ENCODE measurements around the gene GABRP.
"Not testable (repeated sequence)": the region's sequence is repeated elsewhere in the genome, so short reads cannot be mapped to it uniquely, and the experiment has no call there.

GABRP gene
- 0 reads per million in 4 experiments for total RNA-seq

DNA sequence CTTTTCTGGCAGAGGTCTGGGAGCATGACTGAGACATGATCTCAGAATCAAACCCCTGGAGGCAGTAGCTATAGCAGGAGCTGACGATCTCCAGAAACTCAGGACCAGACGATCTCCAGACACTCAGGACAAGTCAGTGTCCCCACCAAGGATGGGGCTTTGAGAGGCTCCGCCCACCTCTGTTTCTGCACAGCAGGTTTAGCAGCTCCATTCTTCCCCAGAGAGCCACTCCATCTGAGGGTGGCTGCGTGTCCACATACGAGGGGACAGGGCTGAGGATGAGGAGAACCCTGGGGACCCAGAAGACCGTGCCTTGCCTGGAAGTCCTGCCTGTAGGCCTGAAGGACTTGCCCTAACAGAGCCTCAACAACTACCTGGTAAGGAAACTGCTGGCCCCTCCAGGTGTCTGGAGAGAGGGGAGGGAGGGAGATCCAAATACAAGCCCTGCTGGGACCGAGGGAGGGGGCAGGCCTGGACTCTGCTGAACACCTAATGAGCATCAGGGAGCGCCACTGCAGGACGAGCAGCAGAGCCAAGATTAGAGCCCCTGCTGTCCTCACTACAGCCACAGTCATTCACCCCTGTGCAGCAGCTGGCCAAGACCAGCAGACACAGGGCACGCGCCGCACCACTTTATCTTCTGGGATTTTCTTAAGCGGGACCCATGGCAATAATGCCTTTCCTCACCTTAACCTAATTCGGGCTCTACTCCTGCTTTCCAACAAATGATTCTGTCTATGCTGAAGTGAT lies at the start of gene GABRP:
GABRP (plus strand) TSS at position 228 of the 750 bp plus-strand sequence. CDS start 4,891 bp downstream, outside the sequence.
- no peak for DNase-seq

DNA sequence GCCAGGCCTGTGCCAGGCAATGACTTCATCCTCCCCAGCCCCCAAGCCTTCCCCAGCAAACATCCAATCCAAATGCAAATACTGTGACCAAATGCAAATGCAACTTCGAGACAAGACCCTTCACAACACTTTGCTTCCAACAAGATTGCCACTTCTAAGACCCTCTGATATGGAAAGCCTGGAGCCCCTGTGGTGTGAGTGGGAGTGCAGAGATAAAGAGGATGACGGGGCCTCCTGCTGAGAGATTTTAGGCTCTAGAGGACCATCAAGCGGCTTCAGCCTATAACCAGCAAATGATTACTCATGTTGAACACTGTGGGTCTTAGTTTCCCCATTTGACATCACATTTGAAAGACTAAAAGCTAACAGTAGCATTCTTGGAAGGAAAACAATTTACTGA lies 46.6 kb upstream of the GABRP start:
- DNase-seq: no peak

GRCh38 chr5:170737591-170737990 lies 45.9 kb upstream of the GABRP start:
- no peak for DNase-seq

DNA sequence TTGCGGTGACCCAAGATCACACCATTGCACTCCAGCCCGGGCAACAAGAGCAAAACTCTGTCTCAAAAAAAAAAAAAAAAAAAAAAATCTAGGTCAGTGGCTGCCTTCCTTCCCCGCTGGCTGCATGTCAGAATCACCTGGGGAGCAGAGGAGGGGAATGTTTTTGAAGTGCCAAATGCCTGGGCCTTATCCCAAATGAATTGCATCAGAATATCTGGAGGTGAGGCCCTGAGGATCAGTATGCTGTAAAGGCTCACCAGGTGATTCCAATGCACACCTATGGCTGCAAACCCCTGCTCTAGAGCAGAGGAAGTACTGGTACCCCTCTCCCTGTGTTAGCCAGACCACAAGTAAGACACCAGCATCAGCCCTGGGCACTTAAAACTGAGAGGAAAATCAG lies 44.7 kb upstream of the GABRP start:
- no peak for DNase-seq

DNA sequence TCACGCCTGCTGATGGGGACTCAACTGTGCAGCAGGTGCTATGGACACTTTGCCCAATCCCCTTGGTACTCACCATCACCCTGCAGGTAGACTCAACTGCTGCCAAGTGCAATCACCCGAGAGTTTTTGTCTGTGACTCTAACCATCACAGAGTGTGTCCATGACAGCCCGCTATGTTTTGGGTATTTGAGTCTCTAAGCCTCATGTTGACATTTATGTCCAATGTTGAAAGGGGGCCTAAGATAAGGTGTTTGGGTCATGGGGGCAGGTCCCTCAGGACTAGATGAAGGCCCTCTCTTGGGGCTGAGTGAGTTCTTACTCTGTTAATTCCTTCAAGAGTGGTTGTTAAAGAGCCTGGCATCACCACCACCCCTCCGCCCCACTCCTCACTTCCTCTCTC lies 44.1 kb upstream of the GABRP start:
- DNase-seq: no peak

GRCh38 chr5:170740551-170741205 lies 42.8 kb upstream of the GABRP start:
- DNase-seq: no peak

DNA sequence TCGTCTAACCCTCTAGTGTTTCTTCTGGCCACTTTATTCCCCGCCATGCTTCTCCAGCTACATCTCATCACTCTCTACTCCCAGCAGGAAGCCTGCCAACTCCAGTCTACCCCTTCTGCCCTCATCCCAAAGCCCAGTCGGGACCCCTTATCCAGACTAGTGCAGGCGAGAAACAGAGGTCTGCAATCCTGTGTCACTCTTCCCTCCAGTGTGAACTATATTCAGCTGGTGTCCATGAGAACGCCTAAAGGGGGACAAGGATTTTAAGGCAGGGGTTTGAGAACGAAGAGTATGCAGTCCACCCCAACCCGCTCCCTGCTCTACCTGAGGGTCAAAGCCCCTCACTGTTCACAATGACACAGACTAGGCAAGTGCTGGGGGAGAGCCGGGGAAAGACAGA lies 41.7 kb upstream of the GABRP start:
- DNase-seq: no peak

GRCh38 chr5:170743876-170744212 lies 39.7 kb upstream of the GABRP start:
- DNase-seq: no peak

- DNase-seq: no peak
Observed at GRCh38 chr5:170745481-170746071, 37.9 kb upstream of the GABRP start.

GRCh38 chr5:170746075-170746960 lies 37.2 kb upstream of the GABRP start:
- DNase-seq: no peak

DNA sequence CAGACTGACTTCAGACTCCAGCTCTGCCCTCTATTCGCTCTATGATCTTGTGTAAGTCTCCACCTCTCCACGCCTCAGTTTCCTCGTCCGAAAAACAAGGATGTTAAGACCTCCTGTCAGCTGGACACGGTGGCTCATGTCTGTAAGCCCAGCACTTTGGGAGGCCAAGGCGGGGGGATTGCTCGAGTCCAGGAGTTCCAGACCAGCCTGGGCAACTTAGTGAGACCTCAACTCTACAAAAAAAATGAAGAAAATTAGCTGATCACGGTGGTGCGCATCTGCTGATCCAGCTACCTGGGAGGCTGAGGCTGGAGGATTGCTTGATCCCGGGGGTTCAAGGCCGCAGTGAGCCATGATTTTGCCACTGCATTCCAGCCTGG lies 36.6 kb upstream of the GABRP start:
- no peak for DNase-seq

- no peak for DNase-seq
Observed at GRCh38 chr5:170747357-170747756, 36.2 kb upstream of the GABRP start.

GRCh38 chr5:170747851-170748250 lies 35.7 kb upstream of the GABRP start:
- no peak for DNase-seq

DNA sequence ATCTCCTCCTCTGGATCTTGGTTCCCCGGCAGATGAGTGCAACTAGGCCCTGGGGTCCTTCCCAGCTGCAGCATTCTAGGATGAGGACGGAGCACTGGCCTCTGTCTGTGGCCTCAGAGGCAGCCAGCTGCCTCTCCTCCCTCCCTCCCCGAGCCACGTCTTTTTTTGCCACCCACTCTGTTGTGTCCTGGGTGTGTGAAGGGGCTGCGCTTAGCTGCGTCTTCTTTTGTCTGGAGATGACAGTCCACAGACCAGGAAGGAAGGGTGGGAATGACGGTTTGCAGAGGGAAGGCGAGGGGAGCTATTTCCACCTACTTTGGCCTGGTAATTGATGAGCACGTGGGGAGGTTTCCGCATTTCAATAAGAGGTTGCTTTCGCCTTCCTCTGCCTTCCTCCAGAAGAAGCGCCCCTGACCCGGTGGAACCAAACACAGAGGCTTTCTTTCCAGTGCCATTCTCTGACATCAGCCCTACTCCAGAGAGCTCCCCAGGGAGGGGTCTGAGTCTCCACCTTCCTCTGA lies 34.5 kb upstream of the GABRP start:
- no peak for DNase-seq

GRCh38 chr5:170749911-170750431 lies 33.6 kb upstream of the GABRP start:
- no peak for DNase-seq

DNA sequence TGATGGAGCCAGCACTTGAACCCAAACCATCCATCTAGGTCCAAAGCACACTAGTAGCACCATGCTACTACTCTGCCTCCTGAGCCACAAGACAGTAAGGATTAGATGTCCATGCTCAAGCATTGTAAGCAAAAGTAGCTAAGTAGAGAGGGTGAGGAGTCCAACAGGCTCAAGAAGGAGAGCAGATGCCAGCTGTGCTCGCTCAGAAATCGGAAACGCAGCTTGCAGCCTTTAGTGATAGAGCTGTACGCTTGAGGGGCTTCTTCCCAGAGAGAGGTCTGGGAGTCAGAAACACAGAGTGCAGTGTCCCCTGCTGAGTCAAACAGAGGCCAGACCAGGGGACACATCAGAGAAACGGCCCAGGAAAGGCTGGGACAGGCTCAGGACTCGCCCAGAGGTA lies 32.7 kb upstream of the GABRP start:
- no peak for DNase-seq

GRCh38 chr5:170751631-170752030 lies 31.9 kb upstream of the GABRP start:
- DNase-seq: no peak

DNA sequence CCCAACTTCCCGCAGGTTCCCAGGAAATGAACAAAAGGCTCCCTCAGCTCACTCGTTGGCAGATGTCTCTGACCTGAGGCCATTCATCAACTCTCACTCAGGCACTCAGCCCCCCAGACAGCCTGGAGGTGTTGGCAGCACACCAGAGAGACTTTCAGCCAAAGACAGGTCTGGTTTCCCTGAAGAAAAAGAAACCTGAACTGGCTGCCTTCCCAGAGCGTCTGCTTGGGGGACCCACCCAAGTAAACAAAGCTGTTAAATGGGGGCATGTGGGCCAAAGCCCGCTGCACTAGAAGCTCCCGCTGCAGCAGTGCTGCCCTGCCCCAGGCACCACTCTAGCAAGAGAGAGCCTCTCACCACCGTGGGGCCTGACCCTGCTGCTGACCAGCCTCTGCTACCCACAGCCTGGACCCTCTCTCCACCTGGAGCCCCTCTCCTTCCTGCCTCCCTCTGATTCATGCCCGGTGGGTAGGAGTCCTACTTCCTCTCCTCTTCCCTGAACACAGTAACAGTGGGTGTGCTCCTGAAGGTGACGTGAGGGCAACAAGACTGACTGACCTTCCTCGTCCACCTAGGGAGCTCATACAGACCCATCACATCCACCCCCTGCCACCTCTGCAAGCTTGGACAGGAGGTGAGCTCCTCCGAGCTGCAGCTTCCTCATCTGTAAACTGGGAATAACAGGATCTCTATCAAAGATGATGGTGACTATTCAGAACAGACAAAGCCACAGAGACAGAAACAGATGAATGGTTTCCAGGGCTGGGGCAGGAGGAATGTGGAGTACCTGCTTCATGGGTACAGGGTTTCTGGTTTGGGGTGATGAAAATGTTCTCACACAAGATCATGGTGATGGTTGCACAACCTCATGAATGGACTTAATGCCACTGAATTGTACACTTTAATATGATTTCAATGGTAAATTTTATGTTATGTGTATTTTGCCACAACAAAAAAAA lies 31.0 kb upstream of the GABRP start:
- no peak for DNase-seq

DNA sequence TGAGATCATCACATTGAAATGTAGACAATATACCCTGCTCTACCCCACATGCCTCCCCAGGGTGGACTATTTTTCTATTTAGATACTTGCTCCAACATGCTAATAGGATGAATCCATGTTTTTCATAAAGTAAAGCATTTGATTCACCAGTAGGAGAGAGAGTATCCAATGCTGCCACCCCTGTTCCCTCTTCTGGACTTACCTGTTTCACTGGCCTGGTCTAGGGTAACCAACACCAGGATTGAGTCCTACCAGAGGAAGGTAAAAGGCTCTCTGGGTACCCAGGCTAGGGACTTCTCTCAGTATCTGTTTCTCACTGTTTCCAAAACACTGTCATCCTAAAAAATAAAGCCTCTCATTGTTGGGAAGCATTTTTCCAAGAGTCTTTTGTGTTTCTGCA lies 30.2 kb upstream of the GABRP start:
- DNase-seq: no peak

DNA sequence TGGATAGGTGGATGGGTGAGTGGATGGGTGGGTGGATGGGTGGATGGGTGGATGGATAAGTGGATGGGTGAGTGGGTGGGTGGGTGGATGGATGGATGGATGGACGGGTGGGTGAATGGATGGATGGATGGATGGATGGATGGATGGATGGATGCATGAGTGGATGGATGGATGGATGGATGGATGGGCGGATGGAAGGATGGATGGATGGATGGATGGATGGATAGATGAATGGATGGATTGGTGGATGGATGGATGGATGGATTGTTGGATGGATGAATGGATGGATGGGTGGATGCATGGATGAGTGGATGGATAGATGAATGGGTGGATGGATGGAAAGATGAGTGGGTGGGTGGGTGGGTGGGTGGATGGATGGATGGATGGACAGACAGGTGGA lies 29.0 kb upstream of the GABRP start:
- DNase-seq: not testable (repeated sequence)

DNA sequence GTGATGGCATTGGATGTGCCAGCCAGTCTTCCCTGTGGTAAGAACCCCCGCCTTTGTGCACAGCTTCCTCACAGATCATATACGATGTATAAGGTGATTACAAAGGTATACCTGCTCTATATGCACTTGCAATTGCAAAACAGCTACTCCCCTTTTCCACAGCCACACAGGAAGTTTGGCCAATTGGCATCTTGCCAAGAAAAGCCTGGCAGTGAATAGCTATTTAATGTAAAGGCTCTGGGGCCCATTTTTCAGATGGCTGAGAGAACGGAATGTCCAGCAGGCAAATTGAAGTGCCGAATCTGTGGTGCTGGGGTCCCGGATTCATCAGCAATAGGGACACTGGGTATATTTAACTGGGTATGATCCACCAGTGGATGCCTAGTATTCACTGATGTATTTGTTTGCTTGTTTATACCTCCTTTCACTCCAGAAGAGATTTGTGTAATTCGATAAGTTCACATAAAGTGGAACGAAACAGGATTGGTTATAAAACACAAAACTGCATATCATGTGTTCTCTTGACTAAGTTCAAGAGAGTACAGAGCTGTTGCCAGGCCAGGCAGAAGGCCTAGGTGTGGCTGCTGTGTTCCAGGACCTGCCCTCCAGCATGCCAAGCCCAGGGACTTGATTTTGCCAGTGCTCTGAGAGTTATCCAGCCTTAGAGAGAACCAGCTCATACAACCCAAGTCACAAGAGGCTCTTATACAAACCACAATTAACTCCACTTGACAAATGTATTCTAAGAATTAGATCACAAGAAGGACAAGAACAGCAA lies 27.7 kb upstream of the GABRP start:
- DNase-seq: no peak
